GM18517 (cell line): Measurements from ENCODE around the gene MYDGF.

Experiments used
- ATAC-seq: cut with Tn5 transposase; IDR thresholded peaks from one replicate; pipeline ENCODE4 v1.9.1; 2021; ENCODE audit warnings: mild to moderate bottlenecking, moderate library complexity; ENCODE audit not compliant: unreplicated experiment

MYDGF gene

GRCh38 chr19:4676955-4677731 lies 7.0 kb upstream of the MYDGF start:
- no peak for ATAC-seq

GRCh38 chr19:4675346-4675745 lies 5.2 kb upstream of the MYDGF start:
- ATAC-seq: no peak

- no peak for ATAC-seq
These were observed 3.6 kb upstream of the MYDGF start for GRCh38 chr19:4673726-4674125.

- no peak for ATAC-seq
These were observed 3.1 kb upstream of the MYDGF start for GRCh38 chr19:4673216-4673615.

GRCh38 chr19:4671185-4671851 lies 1.2 kb upstream of the MYDGF start:
- ATAC-seq: no peak

GRCh38 chr19:4664642-4665041 lies 5.5 kb downstream of the MYDGF start:
- ATAC-seq: no peak

- no peak for ATAC-seq
These were observed 7.3 kb downstream of the MYDGF start for GRCh38 chr19:4662812-4663211.

- no peak for ATAC-seq
These were observed 8.0 kb downstream of the MYDGF start for GRCh38 chr19:4662020-4662695.

GRCh38 chr19:4660993-4661392 lies 9.1 kb downstream of the MYDGF start:
- ATAC-seq: no peak

- ATAC-seq: no peak
These were observed 9.9 kb downstream of the MYDGF start for GRCh38 chr19:4660181-4660791.

- ATAC-seq: no peak
These were observed 12.3 kb downstream of the MYDGF start for GRCh38 chr19:4657835-4658234.

GRCh38 chr19:4657262-4657661 lies 12.9 kb downstream of the MYDGF start:
- no peak for ATAC-seq

- no peak for ATAC-seq
These were observed 14.0 kb downstream of the MYDGF start for GRCh38 chr19:4656102-4656501.

GRCh38 chr19:4654437-4655361 lies 15.4 kb downstream of the MYDGF start:
- ATAC-seq: no peak

- ATAC-seq: no peak
These were observed 16.2 kb downstream of the MYDGF start for GRCh38 chr19:4653793-4654436.

GRCh38 chr19:4652075-4652474 lies 18.1 kb downstream of the MYDGF start:
- ATAC-seq: no peak

GRCh38 chr19:4650159-4650558 lies 20.0 kb downstream of the MYDGF start:
- no peak for ATAC-seq

- no peak for ATAC-seq
These were observed 20.6 kb downstream of the MYDGF start for GRCh38 chr19:4649392-4650047.
